Measurements from ENCODE around the gene CFAP119.

The CFAP119 gene

DNA sequence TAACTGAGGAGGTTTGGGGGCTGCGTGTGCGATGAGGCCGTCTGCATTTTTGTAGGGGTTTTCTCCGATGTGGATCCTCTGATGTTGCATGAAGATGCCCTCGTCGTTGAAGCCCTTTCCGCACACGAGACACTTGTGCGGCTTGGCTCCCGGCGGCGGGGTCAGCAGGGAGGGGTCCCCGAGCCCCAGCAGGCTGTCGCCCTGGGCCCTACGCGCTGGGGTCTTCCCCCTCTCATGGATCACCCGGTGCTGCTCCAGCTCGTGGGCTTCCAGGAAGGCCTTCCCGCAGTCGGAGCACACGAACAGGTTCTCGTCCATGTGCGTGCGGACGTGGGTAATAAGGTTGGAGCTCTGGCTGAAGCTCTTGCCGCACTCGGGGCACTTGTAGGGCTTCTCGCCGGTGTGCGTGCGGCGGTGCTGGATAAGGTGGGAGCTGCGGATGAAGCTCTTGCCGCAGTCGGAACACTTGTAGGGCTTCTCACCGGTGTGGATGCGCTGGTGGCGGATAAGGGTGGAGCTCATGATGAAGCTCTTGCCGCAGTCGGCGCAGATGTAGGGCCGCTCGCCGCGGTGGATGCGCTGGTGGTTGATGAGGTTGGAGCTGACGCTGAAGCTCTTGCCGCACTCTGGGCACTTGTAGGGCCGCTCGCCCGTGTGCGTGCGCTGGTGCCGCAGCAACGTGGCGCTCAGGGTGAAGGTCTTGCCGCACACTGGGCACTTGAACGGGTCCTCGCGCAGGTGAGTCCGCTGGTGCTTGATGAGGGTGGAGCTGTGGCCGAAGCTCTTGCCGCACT lies 20.8 kb upstream of the CFAP119 start:
- no peak for DNase-seq (ENCODE audit: low read depth in 2 of 2)

DNA sequence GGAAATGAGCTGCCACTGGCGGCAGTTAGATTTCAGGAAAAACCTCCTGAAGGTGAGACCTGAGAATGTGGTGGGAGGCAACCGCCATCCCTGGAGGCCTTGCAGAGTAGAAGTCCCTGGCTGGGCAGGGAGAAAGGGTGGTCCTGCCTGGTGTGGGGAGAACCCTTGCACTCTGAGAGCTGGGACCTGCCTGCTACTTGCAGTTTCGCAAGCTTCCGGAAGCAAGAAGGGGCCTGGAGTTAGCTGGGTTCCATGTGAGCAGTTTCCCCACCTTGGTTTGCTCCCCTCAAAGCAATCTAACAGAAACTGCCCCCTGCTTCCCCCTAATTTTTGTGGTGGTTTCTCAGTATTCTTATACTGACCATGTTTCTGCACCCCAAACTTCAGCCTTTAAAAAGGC lies 18.7 kb upstream of the CFAP119 start:
- no peak for DNase-seq (ENCODE audit: low read depth in 2 of 2)

- DNase-seq (ENCODE audit: low read depth in 2 of 2) = no peak
These were observed 18.2 kb upstream of the CFAP119 start for GRCh38 chr16:30780021-30780420.

DNA sequence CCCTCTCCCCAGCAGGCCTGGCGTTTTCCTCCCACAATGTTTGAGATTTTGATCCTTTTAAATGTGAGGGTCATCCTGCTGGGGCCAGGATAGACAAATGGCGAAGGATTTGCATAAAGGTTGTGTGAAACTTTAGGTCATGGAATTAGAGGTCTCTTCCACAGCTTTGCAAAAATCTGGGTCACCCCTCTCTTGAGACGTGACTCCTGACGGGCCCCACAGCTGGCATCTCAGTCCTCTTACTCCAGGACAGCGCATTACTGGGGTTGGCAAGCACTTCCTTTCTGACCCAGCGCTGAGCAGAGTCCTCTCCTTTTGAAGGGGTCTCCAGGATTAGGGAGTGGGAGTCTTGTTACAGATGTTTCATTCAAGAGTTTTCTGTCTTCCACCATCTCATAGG lies 17.7 kb upstream of the CFAP119 start:
- DNase-seq (ENCODE audit: low read depth in 2 of 2) = no peak

DNA sequence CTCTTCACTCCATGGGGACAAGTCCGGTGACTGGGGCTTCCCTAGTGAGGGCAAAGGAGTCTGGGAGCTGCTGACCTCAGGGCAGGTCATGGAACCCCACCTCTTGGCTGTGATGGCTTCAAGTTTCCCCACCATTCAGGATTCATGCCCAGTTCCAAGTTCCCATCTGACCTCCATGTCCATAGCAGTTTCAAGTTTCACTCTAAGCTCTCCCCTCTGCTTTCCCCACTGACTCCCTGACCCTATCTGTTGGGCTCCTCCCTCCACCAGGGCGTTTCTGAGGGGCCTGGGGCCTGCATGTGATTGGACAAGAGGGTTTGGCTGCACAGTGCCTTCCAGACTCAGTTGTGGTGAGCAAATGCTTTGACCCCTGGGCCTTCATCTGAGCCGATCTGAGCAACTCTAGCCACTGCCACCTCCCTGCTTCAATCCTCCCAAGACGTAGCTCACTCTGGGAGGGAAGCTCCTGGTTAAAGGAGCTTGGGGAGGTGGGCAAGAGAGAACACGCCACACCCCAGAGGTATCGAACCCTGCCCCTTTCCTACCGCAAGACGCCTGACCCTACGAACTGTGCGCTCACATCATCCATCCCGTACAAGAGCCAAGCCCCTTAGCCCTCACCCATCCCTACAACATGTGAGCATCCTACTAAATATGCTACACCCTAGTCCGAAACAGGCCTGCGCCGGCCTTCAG lies 16.8 kb upstream of the CFAP119 start:
- no peak for DNase-seq (ENCODE audit: low read depth in 2 of 2)

DNA sequence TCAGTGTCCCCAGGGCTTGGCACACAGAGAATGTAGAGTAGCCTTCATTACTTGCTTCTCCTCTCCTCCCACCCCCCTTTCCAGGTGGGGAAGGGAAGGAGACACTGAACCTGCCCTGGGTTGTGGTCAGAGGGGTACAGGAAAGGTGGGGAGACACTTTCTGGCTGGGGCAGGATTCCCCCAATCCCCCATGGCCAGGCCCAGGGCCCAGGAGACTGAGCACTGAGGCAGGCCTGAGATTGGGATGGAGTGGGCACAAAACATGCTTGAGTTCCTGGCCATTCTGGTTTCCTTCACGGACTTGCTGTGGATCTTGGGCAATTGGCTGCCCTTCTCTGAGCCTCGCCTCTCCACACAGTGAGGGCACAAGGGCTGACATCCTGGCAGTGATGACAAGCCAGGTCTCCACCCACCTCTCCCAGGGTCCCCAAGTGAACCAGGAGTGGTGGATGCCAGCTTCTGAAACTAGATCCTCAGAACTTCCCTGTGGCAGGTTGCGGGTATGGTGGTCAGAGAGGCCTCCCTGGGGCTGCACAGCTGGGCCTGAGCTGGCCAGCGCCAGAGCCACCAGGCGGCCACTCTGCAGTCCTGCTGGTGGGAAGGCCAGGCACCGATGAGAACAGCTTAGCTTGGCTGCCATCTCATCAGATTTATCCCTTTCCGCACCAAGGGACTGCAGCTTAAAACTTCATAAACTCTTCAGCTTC lies 15.9 kb upstream of the CFAP119 start:
- no peak for DNase-seq (ENCODE audit: low read depth in 2 of 2)

- peak in 1 of 2 donors; percentile 31 for DNase-seq (ENCODE audit: low read depth in 2 of 2)
These were observed 13.7 kb upstream of the CFAP119 start for GRCh38 chr16:30775392-30776188.

- no peak for DNase-seq (ENCODE audit: low read depth in 2 of 2)
These were observed 13.2 kb upstream of the CFAP119 start for GRCh38 chr16:30775131-30775391.

DNA sequence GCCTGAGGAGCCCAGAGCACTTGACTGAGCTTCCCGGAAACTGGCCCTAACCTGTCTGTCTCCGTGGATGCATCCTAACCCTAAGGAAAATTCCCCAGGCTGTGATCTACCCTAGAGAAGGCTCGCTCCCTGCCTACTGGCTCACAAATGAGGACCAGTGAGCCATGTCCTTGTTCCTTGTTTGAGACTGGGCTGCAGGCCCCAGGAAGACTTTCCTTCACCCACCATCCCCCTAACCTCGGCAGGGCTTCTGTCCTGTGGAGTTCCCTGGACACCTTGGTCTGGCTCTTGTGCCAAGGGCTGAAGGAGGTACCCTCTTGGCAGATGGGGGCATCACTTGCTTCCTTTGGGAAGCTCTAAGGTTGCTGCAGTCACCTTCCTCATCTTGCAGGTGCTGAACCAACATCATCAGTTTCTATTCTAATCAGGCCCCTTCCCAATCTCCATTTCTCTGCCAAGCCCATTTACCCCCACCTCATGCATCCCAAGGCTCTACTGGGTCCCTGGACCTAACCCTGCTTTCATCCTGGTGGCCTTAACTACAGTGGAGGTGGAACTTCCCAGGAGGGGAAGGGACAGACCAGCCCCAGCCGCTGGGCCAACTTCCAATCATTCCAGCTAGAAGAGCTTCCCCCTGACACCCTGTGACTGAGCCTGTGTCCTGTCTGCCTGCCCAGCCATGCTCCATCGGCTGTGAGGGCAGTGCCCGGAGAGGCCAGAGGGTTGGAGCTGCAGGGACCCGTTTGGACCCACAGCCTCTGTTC lies 12.7 kb upstream of the CFAP119 start:
- DNase-seq (ENCODE audit: low read depth in 2 of 2) = no peak

DNA sequence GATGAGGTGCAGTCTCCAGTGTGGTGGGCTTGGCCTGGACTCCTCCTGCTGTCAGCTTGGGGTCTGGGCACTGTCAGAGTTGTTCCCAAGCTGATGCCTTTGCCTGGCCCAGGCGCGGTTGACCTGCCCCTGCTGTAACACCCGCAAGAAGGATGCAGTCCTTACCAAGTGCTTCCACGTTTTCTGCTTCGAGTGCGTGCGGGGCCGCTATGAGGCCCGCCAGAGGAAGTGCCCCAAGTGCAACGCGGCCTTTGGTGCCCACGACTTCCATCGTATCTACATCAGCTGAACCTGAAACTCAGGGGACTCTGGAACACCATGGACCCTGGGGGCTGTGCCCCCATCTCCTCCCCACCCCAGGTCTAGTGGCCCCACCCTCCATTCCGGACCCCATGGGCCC lies 12.0 kb upstream of the CFAP119 start:
- DNase-seq (ENCODE audit: low read depth in 2 of 2) = no peak

GRCh38 chr16:30771726-30772125 lies 9.9 kb upstream of the CFAP119 start:
- no peak for DNase-seq (ENCODE audit: low read depth in 2 of 2)

DNA sequence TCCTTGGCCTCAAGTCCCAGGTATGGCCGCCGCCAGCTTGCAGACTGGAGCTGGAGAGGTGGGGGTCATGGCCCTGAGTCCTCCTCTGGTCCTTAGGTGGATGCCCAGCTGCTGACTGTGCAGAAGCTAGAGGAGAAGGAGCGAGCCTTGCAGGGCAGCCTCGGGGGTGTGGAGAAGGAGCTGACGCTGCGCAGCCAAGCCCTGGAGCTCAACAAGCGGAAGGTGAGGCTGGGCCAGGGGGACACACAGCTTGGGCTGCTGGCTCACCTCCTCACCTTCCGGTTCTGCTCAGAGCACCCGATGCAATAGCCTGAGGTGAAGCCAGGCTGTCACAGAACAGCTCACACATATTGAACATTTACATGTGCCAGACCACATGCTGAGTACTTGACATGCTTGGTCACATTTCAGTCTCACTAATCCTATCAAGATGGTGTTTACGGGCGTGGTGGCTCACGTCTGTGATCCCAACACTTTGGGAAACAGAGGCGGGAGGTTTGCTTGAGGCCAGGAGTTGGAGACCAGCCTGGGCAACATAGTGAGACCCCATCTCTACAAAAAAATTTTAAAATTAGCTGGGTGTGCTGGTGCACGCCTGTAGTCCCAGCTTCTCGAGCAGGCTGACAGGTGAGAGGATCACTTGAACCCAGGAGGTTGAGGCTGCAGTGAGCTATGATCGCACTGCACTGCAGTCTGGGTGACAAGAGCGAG lies 7.7 kb upstream of the CFAP119 start:
- DNase-seq (ENCODE audit: low read depth in 2 of 2) = no peak

DNA sequence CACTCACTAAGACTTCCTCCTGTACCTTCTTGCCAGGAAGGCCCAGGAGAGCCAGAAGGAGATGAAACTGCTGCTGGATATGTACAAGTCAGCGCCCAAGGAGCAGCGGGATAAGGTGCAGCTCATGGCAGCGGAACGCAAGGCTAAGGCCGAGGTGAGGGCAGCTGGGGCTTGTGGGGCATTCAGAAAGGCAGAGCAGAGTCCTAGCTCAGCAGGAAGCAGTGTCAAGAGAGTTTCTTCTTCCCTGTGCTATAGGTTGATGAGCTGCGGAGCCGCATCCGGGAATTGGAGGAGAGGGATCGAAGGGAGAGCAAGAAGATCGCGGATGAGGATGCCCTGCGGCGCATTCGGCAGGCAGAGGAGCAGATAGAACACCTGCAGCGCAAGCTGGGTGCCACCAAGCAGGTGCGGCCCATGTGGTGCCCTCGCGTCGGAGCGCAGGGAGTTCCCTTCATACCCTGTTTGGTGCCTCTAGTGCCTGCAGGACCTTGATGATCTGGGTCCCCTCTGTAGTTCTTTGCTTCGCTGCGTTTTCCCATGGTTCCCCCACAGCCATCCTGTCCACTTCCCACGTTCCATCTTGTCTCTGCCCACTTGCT lies 6.8 kb upstream of the CFAP119 start:
- DNase-seq (ENCODE audit: low read depth in 2 of 2) = no peak

DNA sequence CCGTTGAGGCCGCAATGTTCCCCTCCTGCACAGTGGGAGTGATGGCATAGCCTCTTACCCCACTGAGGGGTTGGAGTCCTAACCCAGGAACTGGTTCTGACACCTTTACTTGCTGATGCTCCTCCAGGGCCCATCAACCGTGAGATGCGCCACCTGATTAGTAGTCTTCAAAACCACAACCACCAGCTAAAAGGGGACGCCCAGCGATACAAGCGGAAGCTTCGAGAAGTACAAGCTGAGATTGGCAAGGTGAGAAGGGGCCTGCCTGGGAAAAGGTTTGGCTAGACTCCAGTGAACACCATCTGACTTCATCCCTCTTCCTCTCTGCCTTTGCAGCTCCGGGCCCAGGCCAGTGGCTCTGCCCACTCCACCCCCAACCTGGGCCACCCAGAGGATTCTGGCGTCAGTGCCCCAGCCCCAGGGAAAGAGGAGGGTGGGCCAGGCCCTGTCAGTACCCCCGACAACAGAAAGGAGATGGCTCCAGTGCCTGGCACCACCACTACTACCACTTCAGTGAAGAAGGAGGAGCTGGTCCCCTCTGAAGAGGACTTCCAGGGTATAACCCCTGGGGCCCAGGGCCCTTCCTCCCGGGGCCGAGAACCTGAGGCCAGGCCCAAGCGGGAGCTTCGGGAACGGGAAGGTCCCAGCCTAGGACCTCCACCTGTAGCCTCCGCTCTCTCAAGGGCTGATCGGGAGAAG lies 6.1 kb upstream of the CFAP119 start:
- DNase-seq (ENCODE audit: low read depth in 2 of 2) = no peak

DNA sequence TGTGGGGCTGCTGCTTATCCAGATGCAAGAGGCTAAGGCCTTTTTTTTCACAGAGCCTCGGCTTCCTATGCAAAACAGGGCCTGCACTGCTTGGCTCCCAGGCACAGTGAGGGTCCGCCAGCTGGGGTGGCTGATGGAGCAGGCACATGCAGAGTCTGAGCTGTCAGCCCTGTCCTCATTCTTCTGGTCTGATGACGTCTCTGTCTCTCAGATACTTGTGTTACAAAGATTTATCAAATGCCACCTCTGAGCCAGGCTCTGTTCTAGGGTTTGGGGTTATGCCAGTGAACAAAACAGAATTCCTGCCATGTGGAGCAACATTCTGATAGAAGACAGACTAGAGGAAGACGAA lies 5.0 kb upstream of the CFAP119 start:
- DNase-seq (ENCODE audit: low read depth in 2 of 2) = no peak

GRCh38 chr16:30766206-30766932 lies 4.5 kb upstream of the CFAP119 start:
- DNase-seq (ENCODE audit: low read depth in 2 of 2) = no peak

GRCh38 chr16:30764816-30765465 lies 3.1 kb upstream of the CFAP119 start:
- no peak for DNase-seq (ENCODE audit: low read depth in 2 of 2)

GRCh38 chr16:30764086-30764485 lies 2.2 kb upstream of the CFAP119 start:
- DNase-seq (ENCODE audit: low read depth in 2 of 2) = no peak

Measured in stimulated activated CD8-positive, alpha-beta memory T cell treated with anti-CD3 and anti-CD28 coated beads, Interleukin-15, amount 100 ng/mL, for 4 hours (primary cell).